ENCODE measurements around the gene CYP26C1. TPM values are rescaled to one million over a fixed set of nuclear protein-coding genes. Genes with fewer than 3 reads are reported as not detected.

Gene CYP26C1, protein sequence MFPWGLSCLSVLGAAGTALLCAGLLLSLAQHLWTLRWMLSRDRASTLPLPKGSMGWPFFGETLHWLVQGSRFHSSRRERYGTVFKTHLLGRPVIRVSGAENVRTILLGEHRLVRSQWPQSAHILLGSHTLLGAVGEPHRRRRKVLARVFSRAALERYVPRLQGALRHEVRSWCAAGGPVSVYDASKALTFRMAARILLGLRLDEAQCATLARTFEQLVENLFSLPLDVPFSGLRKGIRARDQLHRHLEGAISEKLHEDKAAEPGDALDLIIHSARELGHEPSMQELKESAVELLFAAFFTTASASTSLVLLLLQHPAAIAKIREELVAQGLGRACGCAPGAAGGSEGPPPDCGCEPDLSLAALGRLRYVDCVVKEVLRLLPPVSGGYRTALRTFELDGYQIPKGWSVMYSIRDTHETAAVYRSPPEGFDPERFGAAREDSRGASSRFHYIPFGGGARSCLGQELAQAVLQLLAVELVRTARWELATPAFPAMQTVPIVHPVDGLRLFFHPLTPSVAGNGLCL
- 0.22 and 0.25 TPM in 2 replicates for total RNA-seq (2012; rRNA removed)

DNA sequence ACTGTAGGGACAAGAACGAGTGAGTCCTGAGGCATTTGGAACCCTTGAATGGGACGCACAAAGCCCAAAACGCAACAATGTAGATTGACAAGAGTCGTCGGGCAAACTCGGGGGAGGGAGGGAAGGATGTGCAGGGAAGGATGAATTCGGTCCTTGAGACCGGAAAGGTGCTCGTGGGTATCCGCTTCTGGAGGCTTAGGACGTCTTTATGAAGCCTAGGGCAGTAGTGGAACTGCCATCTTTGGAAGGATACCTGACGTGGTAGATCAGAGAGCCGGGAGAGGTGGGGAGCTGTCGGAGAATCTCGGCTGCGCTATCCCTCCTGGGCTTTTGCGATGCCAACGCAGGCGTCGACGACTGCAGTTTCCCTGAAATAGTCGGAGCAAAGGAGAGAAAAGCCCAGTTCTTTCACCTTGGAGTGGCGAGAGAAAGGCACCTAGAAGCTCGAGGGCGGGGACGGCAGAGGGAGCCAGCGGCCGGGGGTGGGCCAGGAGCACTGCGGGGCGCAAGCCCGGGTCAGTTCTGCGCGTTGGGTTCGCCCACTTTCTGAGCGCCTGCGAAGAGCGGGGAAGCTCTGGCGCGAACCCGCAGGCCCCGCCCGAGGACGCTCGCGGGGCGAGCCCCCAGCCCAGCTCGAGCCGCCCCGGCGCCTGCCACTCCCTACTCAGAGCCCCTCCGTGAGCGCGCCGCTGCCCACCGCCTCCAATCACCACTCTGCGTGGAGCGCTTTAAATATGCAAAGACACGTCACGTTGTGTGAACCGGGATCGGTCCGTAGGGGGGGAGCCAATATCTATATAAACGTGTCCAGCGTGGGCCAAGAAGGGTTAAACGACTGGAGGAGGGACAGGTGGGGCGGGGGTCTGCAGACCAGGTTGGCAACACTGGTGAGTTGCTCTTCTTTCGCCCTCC, at the start of gene CYP26C1:
Gene CYP26C1 (plus strand): TSS at position 824 of the 912 bp plus-strand sequence. CDS start 466 bp downstream, outside the sequence.
- H3K9me3 ChIP-seq (replicated peaks; ENCODE audit: low read length), result no peaks in the 10 kb centered on the region
- no peaks in the 10 kb centered on the region for H3K36me3 ChIP-seq (ENCODE audit: insufficient read depth, low read length)
- no peak within 1 kb of the TSS for H3K9ac ChIP-seq (ENCODE audit: low read depth, low read length)
- peaks cover 45% of the 10 kb centered on the region for H3K27me3 ChIP-seq (ENCODE audit: control insufficient read depth, insufficient read depth, low read length)
- H3K4me2 ChIP-seq (ENCODE audit: low read length), result no peak within 1 kb of the TSS
- H3K4me3 ChIP-seq (ENCODE audit: low read length), result no peak within 1 kb of the TSS
- H3K4me1 ChIP-seq (ENCODE audit: control insufficient read depth, insufficient read depth, low read length), result peaks cover 14% of the 10 kb centered on the region

DNA sequence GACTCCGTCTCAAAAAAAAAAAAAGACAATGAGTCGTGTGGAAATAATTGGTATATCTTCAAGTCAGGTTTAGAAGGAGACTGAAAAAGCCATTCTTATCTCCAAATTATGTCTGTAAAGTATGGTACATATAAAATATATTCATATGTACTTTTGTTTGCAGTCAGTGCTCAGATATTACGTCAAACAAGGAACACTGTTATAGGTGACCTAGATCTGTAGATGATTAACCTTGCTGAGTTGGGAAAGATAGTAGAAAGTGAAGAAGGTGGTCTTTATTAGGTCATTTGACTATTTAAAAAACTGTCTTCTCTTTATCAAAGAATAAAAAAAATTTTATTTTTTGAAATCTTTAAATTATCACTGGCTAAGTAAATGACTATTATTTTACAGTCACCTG, 44.9 kb upstream of the CYP26C1 start:
- Histone ChIP-seq H3K4me1 (ENCODE audit: control insufficient read depth, insufficient read depth, low read length) (no peaks in the 10 kb centered on the region), H3K9ac (ENCODE audit: low read depth, low read length) (no peak overlapping the region), H3K4me2 (ENCODE audit: low read length) (no peak overlapping the region), H3K4me3 (ENCODE audit: low read length) (no peak overlapping the region), H3K27me3 (ENCODE audit: control insufficient read depth, insufficient read depth, low read length) (no peaks in the 10 kb centered on the region), H3K9me3 (replicated peaks; ENCODE audit: low read length) (no peaks in the 10 kb centered on the region), H3K36me3 (ENCODE audit: insufficient read depth, low read length) (no peaks in the 10 kb centered on the region)

DNA sequence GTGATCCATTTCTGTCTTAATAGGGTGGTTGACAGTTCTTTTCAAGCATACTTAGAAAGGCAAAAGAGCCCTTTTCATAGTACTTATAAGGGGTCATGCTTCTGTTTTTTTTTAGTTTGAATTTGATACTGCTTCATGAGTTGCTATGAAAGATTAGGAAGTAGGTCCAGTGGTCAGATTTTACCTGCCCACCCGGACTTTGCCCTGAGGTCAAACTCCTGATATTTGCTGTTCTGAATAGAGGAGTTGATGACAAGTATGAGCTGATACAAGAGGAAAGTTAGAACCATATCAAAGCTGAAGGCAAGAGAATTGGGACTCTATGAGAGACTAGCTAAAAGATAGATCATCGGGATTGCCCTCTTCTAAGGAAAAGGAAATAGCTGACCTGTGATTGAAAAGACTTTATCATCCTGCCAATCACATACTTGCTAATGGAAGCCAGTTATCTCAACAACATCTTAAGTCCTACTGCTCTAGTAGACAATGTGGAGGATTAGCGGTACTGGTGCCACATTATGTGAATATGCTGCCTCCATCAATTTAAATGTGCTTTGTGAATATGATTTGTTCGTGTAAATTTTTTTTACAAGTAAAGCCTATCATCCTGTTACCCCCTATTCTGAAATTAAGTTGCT, 37.5 kb upstream of the CYP26C1 start:
- Histone ChIP-seq H3K27me3 (ENCODE audit: control insufficient read depth, insufficient read depth, low read length) (no peaks in the 10 kb centered on the region), H3K36me3 (ENCODE audit: insufficient read depth, low read length) (no peaks in the 10 kb centered on the region), H3K9ac (ENCODE audit: low read depth, low read length) (no peak overlapping the region), H3K4me3 (ENCODE audit: low read length) (no peak overlapping the region), H3K4me1 (ENCODE audit: control insufficient read depth, insufficient read depth, low read length) (no peaks in the 10 kb centered on the region), H3K4me2 (ENCODE audit: low read length) (no peak overlapping the region), H3K9me3 (replicated peaks; ENCODE audit: low read length) (no peaks in the 10 kb centered on the region)

DNA sequence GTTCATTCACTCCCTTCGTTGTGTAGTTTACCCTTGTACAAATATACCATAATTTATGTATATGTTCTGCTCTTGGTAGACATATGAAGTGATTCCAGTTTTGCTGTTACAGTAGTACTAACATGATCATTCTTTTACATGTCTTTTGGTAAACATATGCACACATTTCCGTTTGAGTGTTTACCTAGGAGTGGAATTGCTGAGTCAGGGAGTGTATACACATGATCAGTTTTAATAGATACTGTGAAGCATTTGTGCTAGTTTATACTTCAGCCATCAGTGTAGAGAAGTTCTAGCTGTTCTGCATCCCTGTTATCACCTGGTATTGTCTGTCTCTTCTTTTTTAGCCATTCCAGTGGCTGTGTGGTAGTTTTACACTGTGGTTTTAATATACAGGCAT, 34.5 kb upstream of the CYP26C1 start:
- H3K4me1 ChIP-seq (ENCODE audit: control insufficient read depth, insufficient read depth, low read length), result peaks cover 25% of the 10 kb centered on the region
- H3K4me2 ChIP-seq (ENCODE audit: low read length), result no peak overlapping the region
- H3K27me3 ChIP-seq (ENCODE audit: control insufficient read depth, insufficient read depth, low read length), result no peaks in the 10 kb centered on the region
- H3K9me3 ChIP-seq (replicated peaks; ENCODE audit: low read length), result no peaks in the 10 kb centered on the region
- no peak overlapping the region for H3K4me3 ChIP-seq (ENCODE audit: low read length)
- H3K36me3 ChIP-seq (ENCODE audit: insufficient read depth, low read length), result no peaks in the 10 kb centered on the region
- H3K9ac ChIP-seq (ENCODE audit: low read depth, low read length), result no peak overlapping the region

DNA sequence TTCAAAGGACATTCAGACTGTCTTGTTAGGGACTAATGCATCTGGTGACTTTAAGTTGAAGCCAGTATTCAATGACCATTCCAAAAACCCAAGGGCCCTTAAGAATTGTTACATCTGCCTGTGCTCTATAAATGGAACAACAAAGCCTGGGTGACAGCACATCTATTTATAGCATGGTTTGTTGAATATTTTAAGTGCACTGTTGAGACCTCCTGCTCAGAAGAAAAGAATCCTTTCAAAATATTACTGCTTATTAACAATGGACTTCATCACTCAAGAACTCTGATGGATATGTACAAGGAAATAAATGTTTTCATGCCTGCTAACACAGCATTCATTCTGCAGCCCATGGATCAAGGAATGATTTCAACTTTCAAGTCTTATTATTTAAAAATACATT, 33.1 kb upstream of the CYP26C1 start:
- Histone ChIP-seq H3K9ac (ENCODE audit: low read depth, low read length) (no peak overlapping the region), H3K4me1 (ENCODE audit: control insufficient read depth, insufficient read depth, low read length) (peaks cover 27% of the 10 kb centered on the region), H3K4me3 (ENCODE audit: low read length) (no peak overlapping the region), H3K4me2 (ENCODE audit: low read length) (no peak overlapping the region), H3K27me3 (ENCODE audit: control insufficient read depth, insufficient read depth, low read length) (no peaks in the 10 kb centered on the region), H3K9me3 (replicated peaks; ENCODE audit: low read length) (no peaks in the 10 kb centered on the region), H3K36me3 (ENCODE audit: insufficient read depth, low read length) (no peaks in the 10 kb centered on the region)

DNA sequence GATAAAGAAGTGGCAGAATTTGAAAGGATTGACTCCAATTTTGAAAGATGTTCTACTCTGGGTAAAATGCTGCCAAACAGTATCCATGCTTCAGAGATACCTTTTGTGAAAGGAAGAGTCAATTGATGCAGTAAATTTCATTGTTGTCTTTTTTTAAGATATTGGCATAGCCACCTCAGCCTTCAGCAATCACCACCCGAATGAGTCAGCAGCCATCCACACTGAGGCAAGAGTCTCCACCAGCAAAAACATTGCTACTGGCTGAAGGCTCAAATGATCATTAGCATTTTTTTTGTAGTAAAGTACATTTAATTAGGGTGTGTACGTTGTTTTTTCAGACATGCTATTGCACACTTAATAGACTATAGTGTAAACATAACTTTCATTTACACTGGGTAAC, 31.7 kb upstream of the CYP26C1 start:
- Histone ChIP-seq H3K4me1 (ENCODE audit: control insufficient read depth, insufficient read depth, low read length) (peaks cover 27% of the 10 kb centered on the region), H3K27me3 (ENCODE audit: control insufficient read depth, insufficient read depth, low read length) (no peaks in the 10 kb centered on the region), H3K4me3 (ENCODE audit: low read length) (no peak overlapping the region), H3K9ac (ENCODE audit: low read depth, low read length) (no peak overlapping the region), H3K9me3 (replicated peaks; ENCODE audit: low read length) (no peaks in the 10 kb centered on the region), H3K4me2 (ENCODE audit: low read length) (no peak overlapping the region), H3K36me3 (ENCODE audit: insufficient read depth, low read length) (no peaks in the 10 kb centered on the region)

DNA sequence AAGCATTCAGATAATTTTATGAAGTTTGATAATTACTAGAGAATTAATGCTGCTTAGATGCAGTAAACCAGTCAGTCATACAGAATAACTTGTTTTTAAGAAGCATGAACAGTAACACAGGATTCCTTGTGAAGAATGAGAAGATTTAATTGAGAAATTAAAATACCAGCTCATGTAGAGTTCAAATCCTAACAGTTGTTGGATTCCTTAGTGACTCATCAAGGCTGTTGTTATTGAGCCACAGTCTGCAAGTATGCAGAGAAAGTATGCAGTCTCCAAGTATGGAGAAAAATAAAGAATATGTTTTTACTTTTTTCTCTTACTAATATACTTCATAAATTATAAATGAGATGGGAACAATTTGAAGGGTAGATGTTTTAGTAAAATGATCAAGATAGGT, 30.2 kb upstream of the CYP26C1 start:
- no peaks in the 10 kb centered on the region for H3K27me3 ChIP-seq (ENCODE audit: control insufficient read depth, insufficient read depth, low read length)
- peak overlapping the region; percentile 57 for H3K9ac ChIP-seq (ENCODE audit: low read depth, low read length)
- H3K36me3 ChIP-seq (ENCODE audit: insufficient read depth, low read length), result no peaks in the 10 kb centered on the region
- no peak overlapping the region for H3K4me3 ChIP-seq (ENCODE audit: low read length)
- peaks cover 27% of the 10 kb centered on the region for H3K4me1 ChIP-seq (ENCODE audit: control insufficient read depth, insufficient read depth, low read length)
- no peaks in the 10 kb centered on the region for H3K9me3 ChIP-seq (replicated peaks; ENCODE audit: low read length)
- H3K4me2 ChIP-seq (ENCODE audit: low read length), result peak overlapping the region; percentile 32

DNA sequence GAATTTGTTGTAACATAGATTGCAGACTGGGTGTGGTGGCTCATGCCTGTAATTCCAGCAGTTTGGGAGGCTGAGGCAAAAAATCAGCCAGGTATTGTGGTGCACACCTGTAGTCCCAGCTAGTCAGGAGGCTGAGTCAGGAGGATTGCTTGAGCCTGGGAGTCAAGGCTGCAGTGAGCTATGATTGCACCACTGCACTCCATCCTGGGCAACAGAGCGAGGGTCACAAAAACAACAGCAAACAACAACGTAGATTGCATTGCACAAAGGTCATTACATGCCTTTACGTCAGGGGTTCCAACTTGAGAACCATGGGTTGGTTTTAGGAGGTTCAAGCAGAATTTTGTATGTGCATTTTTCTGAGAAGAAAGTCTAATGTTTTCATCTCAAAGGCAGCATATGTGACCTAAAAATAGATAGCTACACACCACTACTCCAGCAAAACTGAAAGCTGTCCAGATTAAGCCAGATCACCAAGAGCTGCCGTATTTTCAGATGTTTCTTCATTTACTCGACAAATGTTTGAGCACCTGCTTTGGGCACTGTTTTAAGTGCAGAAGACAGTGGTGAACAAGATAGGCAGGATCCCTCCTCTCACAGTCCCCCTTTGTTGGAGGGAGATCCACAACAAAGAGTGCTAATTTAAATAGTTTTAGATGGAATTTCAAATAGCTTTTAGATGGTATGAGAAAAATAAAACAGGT, 28.3 kb upstream of the CYP26C1 start:
- Histone ChIP-seq H3K9me3 (replicated peaks; ENCODE audit: low read length) (no peaks in the 10 kb centered on the region), H3K4me2 (ENCODE audit: low read length) (no peak overlapping the region), H3K9ac (ENCODE audit: low read depth, low read length) (no peak overlapping the region), H3K36me3 (ENCODE audit: insufficient read depth, low read length) (no peaks in the 10 kb centered on the region), H3K27me3 (ENCODE audit: control insufficient read depth, insufficient read depth, low read length) (no peaks in the 10 kb centered on the region), H3K4me1 (ENCODE audit: control insufficient read depth, insufficient read depth, low read length) (peaks cover 27% of the 10 kb centered on the region), H3K4me3 (ENCODE audit: low read length) (no peak overlapping the region)

DNA sequence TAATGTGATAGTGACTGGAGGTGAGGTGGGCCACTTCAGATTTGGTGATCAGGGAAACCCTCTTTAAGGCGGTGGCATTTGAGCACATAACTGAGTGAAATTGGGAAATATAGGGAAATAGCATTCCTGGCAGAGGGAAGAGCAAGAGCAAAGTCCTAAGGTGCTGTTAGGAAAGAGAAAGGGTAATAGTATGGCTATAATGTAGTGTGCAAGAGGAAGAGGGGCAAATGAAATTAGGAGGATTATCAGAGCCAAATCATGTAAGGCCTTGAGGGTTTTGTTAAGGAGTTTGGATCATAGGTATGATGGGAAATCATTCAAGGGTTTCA, 27.8 kb upstream of the CYP26C1 start:
- no peaks in the 10 kb centered on the region for H3K36me3 ChIP-seq (ENCODE audit: insufficient read depth, low read length)
- no peaks in the 10 kb centered on the region for H3K9me3 ChIP-seq (replicated peaks; ENCODE audit: low read length)
- no peak overlapping the region for H3K9ac ChIP-seq (ENCODE audit: low read depth, low read length)
- H3K4me3 ChIP-seq (ENCODE audit: low read length), result no peak overlapping the region
- peaks cover 27% of the 10 kb centered on the region for H3K4me1 ChIP-seq (ENCODE audit: control insufficient read depth, insufficient read depth, low read length)
- no peak overlapping the region for H3K4me2 ChIP-seq (ENCODE audit: low read length)
- no peaks in the 10 kb centered on the region for H3K27me3 ChIP-seq (ENCODE audit: control insufficient read depth, insufficient read depth, low read length)

DNA sequence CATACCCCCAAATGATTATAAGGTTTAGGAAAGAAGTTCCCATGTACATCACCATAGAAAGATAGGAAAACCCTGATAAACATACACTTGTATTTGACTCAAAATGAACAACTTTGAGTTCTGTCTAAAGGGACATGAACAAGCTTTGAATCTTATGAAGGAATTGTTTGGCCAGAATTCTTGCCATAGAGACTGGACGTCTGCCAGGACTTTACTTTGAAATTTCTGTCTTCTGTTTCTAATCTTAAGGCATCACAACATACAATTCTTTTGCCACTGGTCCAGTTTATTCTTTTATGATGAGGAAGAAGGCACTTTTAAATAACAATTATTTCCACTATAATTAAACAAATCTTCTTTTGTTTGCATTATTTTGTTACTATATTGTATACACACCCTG, 26.2 kb upstream of the CYP26C1 start:
- Histone ChIP-seq H3K4me1 (ENCODE audit: control insufficient read depth, insufficient read depth, low read length) (peaks cover 18% of the 10 kb centered on the region), H3K9me3 (replicated peaks; ENCODE audit: low read length) (no peaks in the 10 kb centered on the region), H3K4me2 (ENCODE audit: low read length) (no peak overlapping the region), H3K4me3 (ENCODE audit: low read length) (no peak overlapping the region), H3K36me3 (ENCODE audit: insufficient read depth, low read length) (no peaks in the 10 kb centered on the region), H3K9ac (ENCODE audit: low read depth, low read length) (no peak overlapping the region), H3K27me3 (ENCODE audit: control insufficient read depth, insufficient read depth, low read length) (no peaks in the 10 kb centered on the region)

DNA sequence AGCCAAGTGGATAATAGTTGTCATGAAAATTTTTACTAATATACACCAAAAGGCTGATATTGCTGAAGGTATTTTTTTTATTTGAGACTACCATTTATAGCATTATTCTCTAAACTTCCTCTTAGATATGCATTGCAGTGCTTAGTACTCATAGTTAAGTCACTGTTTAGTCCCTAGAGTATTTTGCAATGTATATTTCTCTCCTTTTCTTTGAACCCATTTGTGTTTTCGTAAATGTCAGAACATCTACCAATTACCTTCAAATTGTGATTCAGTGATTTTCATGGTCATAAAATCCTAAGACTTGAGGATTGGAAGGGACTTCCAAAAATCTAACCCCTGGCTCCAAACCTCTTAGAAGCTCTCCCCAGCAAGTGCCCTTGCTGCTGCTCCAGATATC, 21.5 kb upstream of the CYP26C1 start:
- Histone ChIP-seq H3K36me3 (ENCODE audit: insufficient read depth, low read length) (no peaks in the 10 kb centered on the region), H3K9me3 (replicated peaks; ENCODE audit: low read length) (no peaks in the 10 kb centered on the region), H3K4me2 (ENCODE audit: low read length) (no peak overlapping the region), H3K4me3 (ENCODE audit: low read length) (no peak overlapping the region), H3K4me1 (ENCODE audit: control insufficient read depth, insufficient read depth, low read length) (no peaks in the 10 kb centered on the region), H3K27me3 (ENCODE audit: control insufficient read depth, insufficient read depth, low read length) (no peaks in the 10 kb centered on the region), H3K9ac (ENCODE audit: low read depth, low read length) (no peak overlapping the region)

Measured in skeletal muscle satellite cell (primary cell).